Large intestine (tissue), 3 donors: ENCODE data around the gene NAA25. TPM values are rescaled to one million over a fixed set of nuclear protein-coding genes. Genes with fewer than 3 reads are reported as not detected.

Source experiments
- DNase-seq, 2 donors: peaks; one replicate each; pipeline versions ENCODE4 v3.0.0 to v3.0.0-alpha.2; 2013
- H3K27ac ChIP-seq: one replicate; pipeline ENCODE4 v1.5.1; 2013; ENCODE audit warnings: low read length
- H3K27me3 ChIP-seq: 2 replicates; pipeline ENCODE4 v1.6.1; 2013; ENCODE audit warnings: low read length; ENCODE audit not compliant: control insufficient read depth, insufficient read depth
- H3K36me3 ChIP-seq: 2 replicates; pipeline ENCODE4 v1.6.1; 2013; ENCODE audit warnings: low read length; ENCODE audit not compliant: control insufficient read depth, insufficient read depth
- H3K4me1 ChIP-seq: one replicate; pipeline ENCODE4 v1.6.1; 2013; ENCODE audit warnings: low read length; ENCODE audit not compliant: control insufficient read depth, insufficient read depth
- H3K4me3 ChIP-seq: one replicate; pipeline ENCODE4 v1.5.1; 2013; ENCODE audit warnings: low read length
- H3K9me3 ChIP-seq: one replicate; pipeline ENCODE4 v1.6.1; 2013; ENCODE audit warnings: mild to moderate bottlenecking, low read depth, low read length, moderate library complexity; ENCODE audit not compliant: control insufficient read depth
- WGBS: methylation state at CpG from one replicate; pipeline ENCODE4 v1.1.5; 2013; ENCODE audit warnings: low lambda C conversion rate; ENCODE audit not compliant: insufficient coverage; 5-methylcytosine and 5-hydroxymethylcytosine counted together
- polyA plus RNA-seq: library from polyadenylated mRNA; unstranded; fragments of 120-200 nt; gene quantifications from one replicate; pipeline ENCODE4 v1.2.1, GENCODE V29; 2013

Gene NAA25
- polyA plus RNA-seq, 1 donor, result 19.4 TPM

GRCh38 chr12:112133418-112133817 lies 24.8 kb upstream of the NAA25 start:
- H3K27me3 ChIP-seq, result no peaks in the 10 kb centered on the region
- H3K36me3 ChIP-seq, result peaks cover 33% of the 10 kb centered on the region
- WGBS, result 88% methylated on average over 1 of the region's 5 CpGs
- no peak overlapping the region for H3K4me3 ChIP-seq
- no peak for DNase-seq
- no peak overlapping the region for H3K27ac ChIP-seq
- H3K9me3 ChIP-seq, result no peaks in the 10 kb centered on the region
- H3K4me1 ChIP-seq, result peaks cover 9% of the 10 kb centered on the region

- H3K27me3 ChIP-seq, result no peaks in the 10 kb centered on the region
- no peaks in the 10 kb centered on the region for H3K9me3 ChIP-seq
- no peak overlapping the region for H3K27ac ChIP-seq
- H3K4me1 ChIP-seq, result peaks cover 9% of the 10 kb centered on the region
- no peak for DNase-seq
- peaks cover 23% of the 10 kb centered on the region for H3K36me3 ChIP-seq
- 100% methylated on average over 1 of the region's 1 CpG for WGBS
- H3K4me3 ChIP-seq, result no peak overlapping the region
Observed at GRCh38 chr12:112131686-112132085, 23.1 kb upstream of the NAA25 start.

- peak in 1 of 2 donors; percentile 70 for DNase-seq
Observed at GRCh38 chr12:112130441-112130998, 21.9 kb upstream of the NAA25 start.

GRCh38 chr12:112126911-112127310 lies 18.3 kb upstream of the NAA25 start:
- Histone ChIP-seq H3K36me3 (no peaks in the 10 kb centered on the region), H3K27ac (no peak overlapping the region), H3K27me3 (no peaks in the 10 kb centered on the region), H3K4me3 (no peak overlapping the region), H3K4me1 (peaks cover 12% of the 10 kb centered on the region), H3K9me3 (no peaks in the 10 kb centered on the region)
- no peak for DNase-seq
- WGBS, result 81% methylated on average over 4 of the region's 7 CpGs

More at GRCh38 chr12:112130441-112130998, 21.9 kb upstream of the NAA25 start:
- Histone ChIP-seq H3K27me3 (no peaks in the 10 kb centered on the region), H3K27ac (peak overlapping the region; percentile 89), H3K4me3 (no peak overlapping the region), H3K36me3 (peaks cover 13% of the 10 kb centered on the region), H3K9me3 (no peaks in the 10 kb centered on the region), H3K4me1 (peaks cover 12% of the 10 kb centered on the region)
- WGBS, result 43% methylated on average over 1 of the region's 2 CpGs

- Histone ChIP-seq H3K27ac (peak overlapping the region; percentile 75), H3K9me3 (no peaks in the 10 kb centered on the region), H3K4me1 (peaks cover 12% of the 10 kb centered on the region), H3K36me3 (no peaks in the 10 kb centered on the region), H3K4me3 (peak overlapping the region; percentile 79), H3K27me3 (no peaks in the 10 kb centered on the region)
- no CpG with 5 or more reads among the region's 25 CpGs for whole genome bisulfite sequencing
- no peak for DNase-seq
Observed at GRCh38 chr12:112126000-112126438, 17.4 kb upstream of the NAA25 start.

GRCh38 chr12:112125250-112125999 lies 16.8 kb upstream of the NAA25 start, which contains the start of gene TRAFD1:
TRAFD1 (plus strand) TSS chr12:112125560; CDS start chr12:112130523, 4,963 bp downstream.
- no peaks in the 10 kb centered on the region for H3K27me3 ChIP-seq
- peak within 1 kb of the TSS; percentile 79 for H3K4me3 ChIP-seq
- H3K9me3 ChIP-seq, result no peaks in the 10 kb centered on the region
- H3K27ac ChIP-seq, result peak within 1 kb of the TSS; percentile 75
- peaks cover 11% of the 10 kb centered on the region for H3K4me1 ChIP-seq
- peak; percentile 96 to 98 for DNase-seq
- no peaks in the 10 kb centered on the region for H3K36me3 ChIP-seq
- no CpG with 5 or more reads among the region's 63 CpGs for WGBS

DNA sequence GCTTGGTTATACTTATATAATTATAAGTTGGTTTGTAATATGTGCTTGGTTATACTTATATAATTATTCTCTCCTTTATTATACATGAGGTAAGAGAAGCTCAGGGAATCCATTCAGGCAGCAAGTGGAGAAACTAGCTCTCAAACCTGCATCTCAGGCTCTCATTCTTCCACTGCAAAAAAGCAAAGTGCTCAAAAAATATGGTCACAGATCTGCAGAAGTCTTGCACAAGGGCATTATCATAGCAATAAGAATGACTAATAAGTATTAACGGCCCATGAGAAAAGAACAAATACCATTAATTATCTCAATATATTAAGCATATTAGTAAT lies 16.3 kb upstream of the NAA25 start:
- H3K4me1 ChIP-seq, result peaks cover 6% of the 10 kb centered on the region
- H3K9me3 ChIP-seq, result no peaks in the 10 kb centered on the region
- no peak for DNase-seq
- H3K4me3 ChIP-seq, result no peak overlapping the region
- H3K27me3 ChIP-seq, result no peaks in the 10 kb centered on the region
- no peaks in the 10 kb centered on the region for H3K36me3 ChIP-seq
- H3K27ac ChIP-seq, result no peak overlapping the region
- WGBS, result no CpG with 5 or more reads among the region's 1 CpG

- Histone ChIP-seq H3K4me1 (peaks cover 3% of the 10 kb centered on the region), H3K27ac (no peak overlapping the region), H3K36me3 (no peaks in the 10 kb centered on the region), H3K9me3 (no peaks in the 10 kb centered on the region), H3K4me3 (no peak overlapping the region), H3K27me3 (no peaks in the 10 kb centered on the region)
- peak in 1 of 2 donors; percentile 36 for DNase-seq
- WGBS, result no CpG with 5 or more reads among the region's 12 CpGs
Observed at GRCh38 chr12:112122823-112123690, 14.5 kb upstream of the NAA25 start.

DNA sequence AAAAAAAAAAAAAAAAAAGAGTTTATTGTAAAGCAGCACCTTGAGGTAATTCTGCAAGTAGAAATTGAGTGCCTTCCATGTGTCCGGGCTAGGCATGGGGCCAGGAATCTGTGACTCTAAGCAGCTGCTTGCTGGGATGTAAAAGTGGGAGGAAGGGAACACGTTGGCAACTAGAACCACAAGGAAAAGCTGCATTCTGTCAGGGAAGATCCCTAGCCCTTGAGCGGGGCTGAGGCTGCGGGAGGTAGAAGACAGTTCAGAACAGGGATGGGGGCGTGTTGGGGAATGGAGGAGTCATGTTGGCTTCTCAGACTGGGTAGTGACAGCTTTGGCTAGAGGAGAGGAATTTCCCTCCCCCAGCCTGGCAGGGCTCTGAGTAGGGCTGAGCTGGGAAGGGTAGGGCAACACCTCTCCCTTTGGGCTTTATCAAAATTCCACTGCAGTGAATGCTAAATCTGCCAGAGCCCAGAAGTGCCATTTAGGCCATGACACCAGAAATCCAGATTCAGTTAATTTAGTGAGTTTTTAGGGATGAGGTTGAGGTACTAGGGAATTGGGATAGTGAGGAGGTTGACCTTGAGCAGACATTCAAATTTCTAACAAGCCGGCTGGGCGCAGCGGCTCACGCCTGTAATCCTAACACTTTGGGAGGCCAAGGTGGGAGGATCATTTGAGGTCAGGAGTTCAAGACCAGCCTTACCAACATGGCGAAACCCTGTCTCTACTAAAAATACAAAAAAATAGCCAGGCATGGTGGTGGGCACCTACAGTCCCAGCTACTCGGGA lies 13.4 kb upstream of the NAA25 start:
- Histone ChIP-seq H3K36me3 (no peaks in the 10 kb centered on the region), H3K4me3 (no peak overlapping the region), H3K27ac (no peak overlapping the region), H3K27me3 (no peaks in the 10 kb centered on the region), H3K4me1 (peaks cover 3% of the 10 kb centered on the region), H3K9me3 (no peaks in the 10 kb centered on the region)
- no CpG with 5 or more reads among the region's 11 CpGs for WGBS
- DNase-seq, result peak in 1 of 2 donors; percentile 20

GRCh38 chr12:112117685-112118084 lies 9.1 kb upstream of the NAA25 start:
- Histone ChIP-seq H3K4me3 (no peak overlapping the region), H3K9me3 (no peaks in the 10 kb centered on the region), H3K36me3 (no peaks in the 10 kb centered on the region), H3K27ac (no peak overlapping the region), H3K4me1 (peaks cover 4% of the 10 kb centered on the region), H3K27me3 (no peaks in the 10 kb centered on the region)
- 80% methylated on average over 1 of the region's 8 CpGs for WGBS
- no peak for DNase-seq
